Skeletal muscle satellite cell (primary cell): ENCODE results near the gene SEC23IP. TPM values are rescaled to one million over a fixed set of nuclear protein-coding genes. Genes with fewer than 3 reads are reported as not detected.

Experiments used
- H3K27me3 ChIP-seq: 2 replicates; pipeline ENCODE4 v1.7.0; 2013; ENCODE audit warnings: low read length; ENCODE audit not compliant: control insufficient read depth, insufficient read depth
- H3K36me3 ChIP-seq: 2 replicates; pipeline ENCODE4 v1.7.0; 2013; ENCODE audit warnings: mild to moderate bottlenecking, control low read depth, low read length; ENCODE audit not compliant: insufficient read depth
- H3K4me1 ChIP-seq: 2 replicates; pipeline ENCODE4 v1.7.0; 2013; ENCODE audit warnings: low read length; ENCODE audit not compliant: control insufficient read depth, insufficient read depth
- H3K4me2 ChIP-seq: 2 replicates; pipeline ENCODE4 v1.7.0; 2013; ENCODE audit warnings: mild to moderate bottlenecking, low read length
- H3K4me3 ChIP-seq: 2 replicates; pipeline ENCODE4 v1.7.0; 2013; ENCODE audit warnings: low read length
- H3K9ac ChIP-seq: 2 replicates; pipeline ENCODE4 v1.7.0; 2013; ENCODE audit warnings: mild to moderate bottlenecking, low read depth, low read length, moderate library complexity
- H3K9me3 ChIP-seq: replicated peaks from 2 replicates; pipeline ENCODE4 v1.7.0; 2013; ENCODE audit warnings: mild to moderate bottlenecking, control low read depth, low read length
- small RNA-seq: library from RNA; depleted of rRNA; stranded (forward); fragments of <200 nt; gene quantifications from one replicate; pipeline ENCODE3, GENCODE V24; 2012

SEC23IP gene

GRCh38 chr10:119989966-119990365 is 97.4 kb downstream of the SEC23IP start:
- Histone ChIP-seq H3K4me3 (no peak overlapping the region), H3K27me3 (peaks cover 4% of the 10 kb centered on the region), H3K36me3 (no peaks in the 10 kb centered on the region), H3K4me1 (no peaks in the 10 kb centered on the region), H3K9me3 (no peaks in the 10 kb centered on the region), H3K9ac (no peak overlapping the region), H3K4me2 (no peak overlapping the region)

DNA sequence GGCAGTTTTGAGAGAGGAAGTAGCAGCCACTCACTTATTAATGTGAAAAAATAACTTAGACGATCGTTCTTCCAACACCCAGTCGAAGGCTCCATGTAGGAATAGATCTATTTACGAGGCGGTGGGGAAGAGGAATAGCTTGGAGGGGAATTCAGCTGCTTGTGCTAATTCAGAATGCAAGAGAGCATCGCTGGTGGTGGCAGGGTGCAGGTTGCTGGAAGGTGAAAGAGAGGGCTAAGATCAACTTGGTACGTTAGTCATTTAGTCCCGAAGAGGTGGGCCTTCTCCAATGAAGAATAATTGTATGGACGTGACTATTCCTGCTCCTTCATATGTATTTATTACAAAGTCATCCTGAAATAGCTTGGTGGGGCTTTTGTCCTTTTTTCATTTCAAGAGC is 98.5 kb downstream of the SEC23IP start:
- no peaks in the 10 kb centered on the region for H3K36me3 ChIP-seq
- peaks cover 4% of the 10 kb centered on the region for H3K27me3 ChIP-seq
- H3K9ac ChIP-seq, result no peak overlapping the region

GRCh38 chr10:119991816-119992215 is 99.3 kb downstream of the SEC23IP start:
- H3K4me2 ChIP-seq, result no peak overlapping the region
- no peaks in the 10 kb centered on the region for H3K9me3 ChIP-seq
- no peak overlapping the region for H3K9ac ChIP-seq
- H3K27me3 ChIP-seq, result peaks cover 4% of the 10 kb centered on the region
- H3K4me3 ChIP-seq, result no peak overlapping the region
- H3K4me1 ChIP-seq, result no peaks in the 10 kb centered on the region
- no peaks in the 10 kb centered on the region for H3K36me3 ChIP-seq

More for the DNA sequence above, 98.5 kb downstream of the SEC23IP start:
- H3K9me3 ChIP-seq, result no peaks in the 10 kb centered on the region
- H3K4me1 ChIP-seq, result no peaks in the 10 kb centered on the region
- no peak overlapping the region for H3K4me2 ChIP-seq
- H3K4me3 ChIP-seq, result no peak overlapping the region

Small RNA genes within 50 kb of the gene (small RNA-seq; reads per million reads assigned to genes)
- gene MIR4682, result not detected
